WTC11 (cell line): ENCODE measurements around the gene SH3BGR. TPM values are rescaled to one million over a fixed set of nuclear protein-coding genes. Genes with fewer than 3 reads are reported as not detected.

Experiments used
- ATAC-seq: fragments of 200-7000 bp; cut with Tn5 transposase; 2 replicates; pipeline ENCODE4 v1.10.0; 2021; ENCODE audit warnings: mild to moderate bottlenecking, moderate library complexity
- CTCF ChIA-PET: fragments of 300-600 bp; sonication (Branson Sonifier 250); formaldehyde crosslinking; loops from one replicate; lab custom pipeline; 2021; ENCODE audit warnings: antibody characterized with exemption; lab: Charles Lee
- POLR2A ChIA-PET: fragments of 350-600 bp; sonication (Branson Sonifier 250); formaldehyde crosslinking; loops from one replicate; lab custom pipeline; 2021; ENCODE audit warnings: antibody characterized with exemption; lab: Charles Lee
- DNase-seq: peaks from one replicate; pipeline ENCODE4 v3.0.0; 2021; ENCODE audit warnings: low spot score
- H3K27ac Mint-ChIP-seq: 2 replicates; pipeline ENCODE4 v1.8.0; 2021; ENCODE audit warnings: mixed read lengths
- H3K27me3 Mint-ChIP-seq: 2 replicates; pipeline ENCODE4 v1.8.0; 2021; ENCODE audit warnings: low read depth, mild to moderate bottlenecking, moderate library complexity, mixed read lengths
- H3K36me3 Mint-ChIP-seq: 2 replicates; pipeline ENCODE4 v1.8.0; 2021; ENCODE audit warnings: mixed read lengths
- H3K4me1 Mint-ChIP-seq: 2 replicates; pipeline ENCODE4 v1.8.0; 2022; ENCODE audit warnings: mixed read lengths
- H3K4me3 Mint-ChIP-seq: 2 replicates; pipeline ENCODE4 v1.8.0; 2021; ENCODE audit warnings: mild to moderate bottlenecking, moderate library complexity, mixed read lengths
- H3K9me3 Mint-ChIP-seq: 2 replicates; pipeline ENCODE4 v1.8.0; 2021; ENCODE audit warnings: mixed read lengths
- ARID4B ChIP-seq: sonication (generic); formaldehyde crosslinking; IDR thresholded peaks from 2 replicates; pipeline ENCODE4 v1.8.0; 2023; ENCODE audit warnings: missing genetic modification reagents, mild to moderate bottlenecking, borderline replicate concordance
- ATF2 ChIP-seq: sonication (generic); formaldehyde crosslinking; IDR thresholded peaks from 2 replicates; pipeline ENCODE4 v1.8.1; 2022; ENCODE audit warnings: low read depth, missing genetic modification reagents, borderline replicate concordance
- CDX4 ChIP-seq: fragments of 250-450 bp; sonication (Bioruptor Pico); IDR thresholded peaks from 2 replicates; pipeline ENCODE4 v1.9.0; 2021; ENCODE audit warnings: moderate library complexity, mild to moderate bottlenecking, inconsistent platforms, borderline replicate concordance
- CREB1 ChIP-seq: sonication (generic); formaldehyde crosslinking; IDR thresholded peaks from 2 replicates; pipeline ENCODE4 v1.8.0; 2023; ENCODE audit warnings: mild to moderate bottlenecking, missing genetic modification reagents
- CTCF ChIP-seq: fragments of 200-600 bp; IDR thresholded peaks from 2 replicates; pipeline ENCODE4 v1.8.0; 2022; ENCODE audit warnings: antibody characterized with exemption
- E2F1 ChIP-seq: sonication (generic); formaldehyde crosslinking; IDR thresholded peaks from 2 replicates; pipeline ENCODE4 v1.8.0; 2022; ENCODE audit warnings: mild to moderate bottlenecking, missing genetic modification reagents
- E2F4 ChIP-seq: sonication (generic); formaldehyde crosslinking; IDR thresholded peaks from 2 replicates; pipeline ENCODE4 v1.8.1; 2022; ENCODE audit warnings: low read depth, mild to moderate bottlenecking, moderate library complexity, missing genetic modification reagents, borderline replicate concordance
- ERG ChIP-seq: fragments of 250-450 bp; sonication (Bioruptor Pico); IDR thresholded peaks from 2 replicates; pipeline ENCODE4 v1.8.0; 2021; ENCODE audit warnings: mild to moderate bottlenecking
- FOXK1 ChIP-seq: sonication (generic); formaldehyde crosslinking; IDR thresholded peaks from 2 replicates; pipeline ENCODE4 v1.8.0; 2022; ENCODE audit warnings: mild to moderate bottlenecking, moderate library complexity, missing genetic modification reagents
- GTF2I ChIP-seq: fragments of 250-450 bp; sonication (Bioruptor Pico); conservative IDR thresholded peaks from 2 replicates; pipeline ENCODE4 v1.4.0; 2021; ENCODE audit warnings: mild to moderate bottlenecking
- IRF2 ChIP-seq: sonication (generic); formaldehyde crosslinking; IDR thresholded peaks from 2 replicates; pipeline ENCODE4 v1.8.0; 2022; ENCODE audit warnings: low read depth, missing genetic modification reagents, borderline replicate concordance
- MAX ChIP-seq: sonication (generic); formaldehyde crosslinking; IDR thresholded peaks from 2 replicates; pipeline ENCODE4 v1.8.0; 2022; ENCODE audit warnings: mild to moderate bottlenecking, missing genetic modification reagents
- TEAD4 ChIP-seq: sonication (generic); formaldehyde crosslinking; IDR thresholded peaks from 2 replicates; pipeline ENCODE4 v1.8.0; 2022; ENCODE audit warnings: mild to moderate bottlenecking, missing genetic modification reagents
- ZNF263 ChIP-seq: sonication (generic); formaldehyde crosslinking; IDR thresholded peaks from 2 replicates; pipeline ENCODE4 v1.8.1; 2022; ENCODE audit warnings: low read depth, mild to moderate bottlenecking, moderate library complexity, missing genetic modification reagents
- ZNF396 ChIP-seq: fragments of 250-450 bp; sonication (Bioruptor Pico); IDR thresholded peaks from 2 replicates; pipeline ENCODE4 v1.8.0; 2021; ENCODE audit warnings: mild to moderate bottlenecking, moderate library complexity, borderline replicate concordance
- ZNF671 ChIP-seq: fragments of 250-450 bp; sonication (Bioruptor Pico); IDR thresholded peaks from 2 replicates; pipeline ENCODE4 v1.8.0; 2021; ENCODE audit warnings: mild to moderate bottlenecking
- total RNA-seq: library from RNA; stranded (reverse); gene quantifications from 3 replicates; pipeline ENCODE4 v1.2.3, GENCODE V29; 2021

The SH3BGR gene
- total RNA-seq, 1 experiment from 2014 or later: 3.2 TPM

- peaks cover 11% of the 10 kb centered on the region for H3K4me1 Mint-ChIP-seq
- H3K36me3 Mint-ChIP-seq: no peaks in the 10 kb centered on the region
- no peaks in the 10 kb centered on the region for H3K27me3 Mint-ChIP-seq
- no peak overlapping the region for H3K27ac Mint-ChIP-seq
- ChIA-PET CTCF (no interaction called here), POLR2A (no interaction called here)
- no peak for TF ChIP-seq ARID4B (CRISPR knock-in tag)
- no peak for TF ChIP-seq ZNF671
- no peak for TF ChIP-seq GTF2I (CRISPR knock-in tag)
- TF ChIP-seq IRF2 (CRISPR knock-in tag): no peak
- TF ChIP-seq MAX (CRISPR knock-in tag): no peak
- TF ChIP-seq CTCF: no peak
- no peak for TF ChIP-seq ZNF396 (CRISPR knock-in tag)
- TF ChIP-seq E2F1 (CRISPR knock-in tag): no peak
- no peak for TF ChIP-seq ATF2
- TF ChIP-seq ZNF263 (CRISPR knock-in tag): no peak
- TF ChIP-seq CREB1: no peak
- TF ChIP-seq FOXK1 (CRISPR knock-in tag): no peak
- TF ChIP-seq E2F4: no peak
- TF ChIP-seq ERG: no peak
- no peak for TF ChIP-seq TEAD4
- no peak for TF ChIP-seq CDX4 (CRISPR knock-in tag)
- H3K4me3 Mint-ChIP-seq: no peak overlapping the region
- DNase-seq: no peak
- ATAC-seq: peak; percentile 49
- H3K9me3 Mint-ChIP-seq: no peaks in the 10 kb centered on the region
Measured at GRCh38 chr21:39456665-39457064, 4.9 kb downstream of the SH3BGR start.
